Measurements from ENCODE around the gene FAM83F.

GRCh38 chr22:40067639-40068038, 72.9 kb downstream of the FAM83F start:
- TF ChIP-seq ZC3H10 (CRISPR knock-in tag; IDR thresholded peaks at IDR 0.05) (no peak), ZNF70 (CRISPR knock-in tag; IDR thresholded peaks at IDR 0.05) (no peak), ZFP30 (CRISPR knock-in tag; IDR thresholded peaks at IDR 0.05) (no peak), ISL1 (CRISPR knock-in tag; IDR thresholded peaks at IDR 0.05) (no peak), ZNF565 (CRISPR knock-in tag; conservative IDR thresholded peaks at IDR 0.05; ENCODE audit: low read depth) (no peak), PPARA (CRISPR knock-in tag; IDR thresholded peaks at IDR 0.05; ENCODE audit: borderline replicate concordance) (no peak), CSDC2 (CRISPR knock-in tag; IDR thresholded peaks at IDR 0.05) (no peak), OSR1 (CRISPR knock-in tag; IDR thresholded peaks at IDR 0.05) (no peak), ARNTL (CRISPR knock-in tag; IDR thresholded peaks at IDR 0.05; ENCODE audit: borderline replicate concordance, low read depth) (no peak)
- TF ChIP-seq, protein P1, sequence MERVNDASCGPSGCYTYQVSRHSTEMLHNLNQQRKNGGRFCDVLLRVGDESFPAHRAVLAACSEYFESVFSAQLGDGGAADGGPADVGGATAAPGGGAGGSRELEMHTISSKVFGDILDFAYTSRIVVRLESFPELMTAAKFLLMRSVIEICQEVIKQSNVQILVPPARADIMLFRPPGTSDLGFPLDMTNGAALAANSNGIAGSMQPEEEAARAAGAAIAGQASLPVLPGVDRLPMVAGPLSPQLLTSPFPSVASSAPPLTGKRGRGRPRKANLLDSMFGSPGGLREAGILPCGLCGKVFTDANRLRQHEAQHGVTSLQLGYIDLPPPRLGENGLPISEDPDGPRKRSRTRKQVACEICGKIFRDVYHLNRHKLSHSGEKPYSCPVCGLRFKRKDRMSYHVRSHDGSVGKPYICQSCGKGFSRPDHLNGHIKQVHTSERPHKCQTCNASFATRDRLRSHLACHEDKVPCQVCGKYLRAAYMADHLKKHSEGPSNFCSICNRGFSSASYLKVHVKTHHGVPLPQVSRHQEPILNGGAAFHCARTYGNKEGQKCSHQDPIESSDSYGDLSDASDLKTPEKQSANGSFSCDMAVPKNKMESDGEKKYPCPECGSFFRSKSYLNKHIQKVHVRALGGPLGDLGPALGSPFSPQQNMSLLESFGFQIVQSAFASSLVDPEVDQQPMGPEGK (CRISPR knock-in tag; IDR thresholded peaks at IDR 0.05; ENCODE audit: borderline replicate concordance) = no peak
